ENCODE data around the gene LYRM2. TPM values are rescaled to one million over a fixed set of nuclear protein-coding genes. Genes with fewer than 3 reads are reported as not detected.

The LYRM2 gene
- total RNA-seq, 2 experiments from 2014 or later = 25.5 to 26.4 TPM

DNA sequence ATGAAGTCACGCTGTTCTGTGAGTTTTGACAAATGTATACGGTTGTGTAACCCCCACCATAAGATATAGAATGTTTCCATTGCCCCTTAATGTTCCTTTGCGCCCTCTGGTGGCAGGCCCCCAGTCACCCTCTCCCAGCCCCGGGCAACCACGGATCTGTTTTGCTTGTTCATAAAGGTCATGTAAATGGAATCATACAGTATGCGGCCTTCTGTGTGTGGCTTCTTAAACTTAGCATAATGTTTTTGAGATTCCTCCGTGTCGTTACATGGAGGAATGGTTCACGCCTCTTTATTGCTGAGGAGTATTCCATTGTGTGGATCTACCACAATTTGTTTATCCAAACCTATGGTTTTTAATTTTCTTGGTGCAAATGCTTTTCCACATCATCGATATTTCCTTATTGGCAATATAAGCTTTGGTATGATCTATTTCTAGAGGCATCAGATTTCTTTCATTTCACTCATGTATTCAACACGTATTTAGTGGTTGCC, 28.4 kb downstream of the LYRM2 start:
- DNase-seq = peak; percentile 83
- Mint-ChIP-seq H3K4me1 (ENCODE audit: low read depth) (no peaks in the 10 kb centered on the region), H3K4me3 (no peak overlapping the region), H3K36me3 (no peaks in the 10 kb centered on the region), H3K27ac (no peak overlapping the region), H3K9me3 (no peaks in the 10 kb centered on the region), H3K27me3 (no peaks in the 10 kb centered on the region)
- ChIA-PET CTCF (interaction anchor here (0.6 to 4.7 kb wide), 25 partner anchors 11 to 628 kb away, joined by 3 to 91 read pairs (median 4); partner anchors contain the start of genes ANKRD6 and RRAGD), POLR2A (no interaction called here)
- intact Hi-C loops (cut with micrococcal nuclease) = loop anchor here (1.0 kb wide), 4 partner anchors 28 to 628 kb away; partner anchors contain the start of genes ANKRD6 and LYRM2

- Mint-ChIP-seq H3K4me1 (ENCODE audit: low read depth) (no peaks in the 10 kb centered on the region), H3K9me3 (no peaks in the 10 kb centered on the region), H3K27ac (no peak overlapping the region), H3K4me3 (no peak overlapping the region), H3K27me3 (no peaks in the 10 kb centered on the region), H3K36me3 (no peaks in the 10 kb centered on the region)
- ChIA-PET CTCF (interaction anchor here (0.6 to 1.4 kb wide), 2 partner anchors 173 to 174 kb away, joined by 3 to 4 read pairs; no protein-coding TSS in a partner anchor), POLR2A (no interaction called here)
- intact Hi-C loops (cut with micrococcal nuclease) = no loop called here
- DNase-seq = no peak
These were observed 32.7 kb downstream of the LYRM2 start for GRCh38 chr6:89605861-89606260.

DNA sequence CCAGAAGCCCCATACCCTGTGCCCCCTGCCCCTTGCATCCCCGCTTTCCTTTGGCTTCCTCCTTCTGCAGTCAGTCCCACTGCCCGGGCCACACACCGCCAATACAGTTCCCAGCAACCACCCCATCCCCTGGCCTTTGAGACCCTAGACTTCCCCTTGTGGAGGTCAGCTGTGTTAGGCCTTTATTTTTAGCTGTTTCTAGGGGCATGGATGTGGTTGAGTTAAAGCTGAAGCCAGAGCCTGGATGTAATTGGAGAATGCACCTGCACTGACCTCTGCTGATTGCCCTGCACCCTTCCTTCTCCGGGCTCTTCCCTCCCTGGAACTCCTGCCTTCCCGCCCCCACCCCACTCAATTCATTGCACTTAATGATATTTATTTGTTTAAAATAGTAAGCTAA, 33.9 kb downstream of the LYRM2 start:
- Mint-ChIP-seq H3K9me3 (no peaks in the 10 kb centered on the region), H3K27ac (no peak overlapping the region), H3K27me3 (no peaks in the 10 kb centered on the region), H3K4me3 (no peak overlapping the region), H3K36me3 (no peaks in the 10 kb centered on the region), H3K4me1 (ENCODE audit: low read depth) (no peaks in the 10 kb centered on the region)
- CTCF ChIA-PET = interaction anchor here (1.5 kb wide), 1 partner anchor 171 kb away, joined by 3 read pairs; no protein-coding TSS in a partner anchor
- intact Hi-C loops (cut with micrococcal nuclease) = no loop called here
- no peak for DNase-seq
- POLR2A ChIA-PET = no interaction called here

DNA sequence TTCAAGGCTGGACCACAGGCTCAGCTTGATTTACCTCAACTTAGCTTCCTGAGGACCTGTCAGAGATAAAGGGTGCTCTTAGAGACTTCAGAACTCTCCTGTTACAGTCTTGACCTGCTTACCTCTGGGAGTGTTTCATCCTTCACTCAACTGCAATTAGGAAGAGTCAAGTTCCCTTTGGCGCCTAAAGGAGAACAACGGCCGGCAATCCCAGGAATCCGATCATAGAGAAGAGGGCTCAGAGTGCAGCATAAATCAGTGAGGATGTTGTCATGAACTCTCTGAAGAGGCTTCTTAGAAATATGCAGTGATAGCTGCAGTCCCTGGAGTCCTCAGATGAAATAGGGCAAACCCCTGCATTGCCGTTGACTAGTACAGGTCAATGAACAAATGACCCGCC, 36.4 kb downstream of the LYRM2 start:
- Mint-ChIP-seq H3K4me3 (no peak overlapping the region), H3K4me1 (ENCODE audit: low read depth) (peaks cover 3% of the 10 kb centered on the region), H3K27me3 (no peaks in the 10 kb centered on the region), H3K36me3 (no peaks in the 10 kb centered on the region), H3K27ac (no peak overlapping the region), H3K9me3 (no peaks in the 10 kb centered on the region)
- CTCF ChIA-PET = no interaction called here
- POLR2A ChIA-PET = no interaction called here
- DNase-seq = no peak
- intact Hi-C loops (cut with micrococcal nuclease) = no loop called here

- no peaks in the 10 kb centered on the region for H3K9me3 Mint-ChIP-seq
- intact Hi-C loops (cut with micrococcal nuclease) = loop anchor here (5.0 kb wide), 1 partner anchor 167 kb away; the partner anchor contains the start of gene ANKRD6
- ChIA-PET POLR2A (no interaction called here), CTCF (interaction anchor here (1.4 to 2.4 kb wide), 2 partner anchors 10 to 228 kb away, joined by 3 to 14 read pairs; no protein-coding TSS in a partner anchor)
- H3K4me3 Mint-ChIP-seq = no peak overlapping the region
- no peaks in the 10 kb centered on the region for H3K27me3 Mint-ChIP-seq
- peaks cover 2% of the 10 kb centered on the region for H3K36me3 Mint-ChIP-seq
- no peak for DNase-seq
- H3K27ac Mint-ChIP-seq = no peak overlapping the region
- H3K4me1 Mint-ChIP-seq (ENCODE audit: low read depth) = peaks cover 20% of the 10 kb centered on the region
These were observed 38.8 kb downstream of the LYRM2 start for GRCh38 chr6:89599727-89600126.

DNA sequence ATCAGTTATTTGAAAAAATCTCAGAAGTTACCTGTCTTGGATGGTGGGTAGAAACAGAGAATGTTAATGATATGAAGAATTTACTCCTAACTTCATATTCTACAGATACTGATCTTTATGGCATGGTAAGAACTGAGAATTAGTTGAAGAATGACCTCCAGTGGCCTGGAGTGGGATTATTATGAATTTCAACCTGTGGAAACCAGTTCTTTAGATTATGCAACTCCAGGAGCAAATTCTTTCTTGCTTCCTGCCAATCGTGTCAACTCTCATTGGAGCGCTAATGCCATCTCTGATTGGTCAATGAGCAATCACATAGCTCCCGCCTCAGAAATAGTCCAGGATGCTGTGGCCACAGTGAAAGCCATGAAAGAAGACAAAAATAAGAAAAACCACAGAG, 40.6 kb downstream of the LYRM2 start:
- POLR2A ChIA-PET = no interaction called here
- Mint-ChIP-seq H3K27ac (no peak overlapping the region), H3K4me1 (ENCODE audit: low read depth) (peaks cover 20% of the 10 kb centered on the region), H3K9me3 (no peaks in the 10 kb centered on the region), H3K4me3 (no peak overlapping the region), H3K27me3 (no peaks in the 10 kb centered on the region), H3K36me3 (peaks cover 2% of the 10 kb centered on the region)
- intact Hi-C loops (cut with micrococcal nuclease) = loop anchor here (5.0 kb wide), 1 partner anchor 166 kb away; the partner anchor contains the start of gene ANKRD6
- no peak for DNase-seq
- CTCF ChIA-PET = interaction anchor here (0.9 to 2.4 kb wide), 4 partner anchors 12 to 226 kb away, joined by 3 to 14 read pairs (median 4); no protein-coding TSS in a partner anchor

GRCh38 chr6:89597372-89597771, 41.2 kb downstream of the LYRM2 start:
- no peak for DNase-seq
- Mint-ChIP-seq H3K9me3 (no peaks in the 10 kb centered on the region), H3K4me1 (ENCODE audit: low read depth) (peaks cover 20% of the 10 kb centered on the region), H3K27me3 (no peaks in the 10 kb centered on the region), H3K36me3 (peaks cover 2% of the 10 kb centered on the region), H3K27ac (no peak overlapping the region), H3K4me3 (no peak overlapping the region)
- ChIA-PET CTCF (interaction anchor here (0.6 to 1.7 kb wide), 2 partner anchors 13 to 113 kb away, joined by 5 read pairs; no protein-coding TSS in a partner anchor), POLR2A (no interaction called here)
- intact Hi-C loops (cut with micrococcal nuclease) = loop anchor here (5.0 kb wide), 1 partner anchor 165 kb away; the partner anchor contains the start of gene ANKRD6

DNA sequence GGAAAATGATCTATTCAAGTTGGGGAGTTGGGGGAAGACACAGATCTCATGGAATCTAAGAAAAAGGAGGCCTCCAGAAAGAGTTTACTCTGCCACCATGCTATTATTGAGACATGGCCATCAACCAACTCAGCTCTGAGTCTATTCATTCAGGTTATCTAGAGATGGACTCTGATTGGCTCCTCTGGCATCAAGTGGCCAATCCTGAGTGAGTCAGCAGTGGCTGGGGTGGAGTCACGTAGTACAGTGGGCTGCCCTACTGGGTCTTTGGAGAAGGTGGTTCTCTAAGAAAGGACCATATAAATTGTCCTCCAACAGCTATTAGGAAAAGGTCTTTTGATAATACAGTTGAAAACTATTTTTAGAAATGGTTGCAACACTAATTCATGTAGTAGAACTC, 42.1 kb downstream of the LYRM2 start:
- DNase-seq = peak; percentile 17

DNA sequence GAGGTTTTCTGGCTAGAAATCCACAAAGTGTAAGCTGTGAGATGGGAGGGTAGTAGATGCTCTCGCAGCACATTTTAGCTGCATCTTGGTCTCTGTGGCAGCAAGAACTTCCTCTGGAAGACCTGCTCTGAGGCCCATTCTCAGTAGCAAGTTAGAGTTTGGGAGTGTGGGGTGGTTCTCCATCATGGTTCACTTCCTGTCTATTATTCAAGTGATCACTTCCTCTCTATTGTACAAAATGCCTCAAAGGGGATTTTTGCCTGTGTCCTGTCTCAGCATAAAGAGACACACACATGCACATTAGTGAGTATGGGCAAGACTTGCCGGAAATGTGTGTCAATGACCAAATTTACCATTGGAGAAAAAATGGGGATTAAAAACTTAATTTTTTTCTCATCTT, 42.5 kb downstream of the LYRM2 start:
- intact Hi-C loops (cut with micrococcal nuclease) = loop anchor here (5.0 kb wide), 1 partner anchor 164 kb away; the partner anchor contains the start of gene ANKRD6
- H3K27me3 Mint-ChIP-seq = no peaks in the 10 kb centered on the region
- H3K4me1 Mint-ChIP-seq (ENCODE audit: low read depth) = peaks cover 20% of the 10 kb centered on the region
- DNase-seq = peak; percentile 20
- CTCF ChIA-PET = interaction anchor here (1.1 to 1.7 kb wide), 2 partner anchors 13 to 15 kb away, joined by 3 to 5 read pairs; no protein-coding TSS in a partner anchor
- peak overlapping the region; percentile 80 for H3K27ac Mint-ChIP-seq
- no peak overlapping the region for H3K4me3 Mint-ChIP-seq
- peaks cover 2% of the 10 kb centered on the region for H3K36me3 Mint-ChIP-seq
- H3K9me3 Mint-ChIP-seq = no peaks in the 10 kb centered on the region
- POLR2A ChIA-PET = no interaction called here

More for the DNA sequence above, 42.1 kb downstream of the LYRM2 start:
- H3K4me1 Mint-ChIP-seq (ENCODE audit: low read depth) = peaks cover 20% of the 10 kb centered on the region
- peaks cover 2% of the 10 kb centered on the region for H3K36me3 Mint-ChIP-seq
- ChIA-PET CTCF (interaction anchor here (1.1 to 1.7 kb wide), 2 partner anchors 13 to 14 kb away, joined by 3 to 5 read pairs; no protein-coding TSS in a partner anchor), POLR2A (no interaction called here)
- no peaks in the 10 kb centered on the region for H3K27me3 Mint-ChIP-seq
- H3K27ac Mint-ChIP-seq = peak overlapping the region; percentile 80
- H3K9me3 Mint-ChIP-seq = no peaks in the 10 kb centered on the region
- no peak overlapping the region for H3K4me3 Mint-ChIP-seq
- intact Hi-C loops (cut with micrococcal nuclease) = loop anchor here (5.0 kb wide), 1 partner anchor 164 kb away; the partner anchor contains the start of gene ANKRD6

DNA sequence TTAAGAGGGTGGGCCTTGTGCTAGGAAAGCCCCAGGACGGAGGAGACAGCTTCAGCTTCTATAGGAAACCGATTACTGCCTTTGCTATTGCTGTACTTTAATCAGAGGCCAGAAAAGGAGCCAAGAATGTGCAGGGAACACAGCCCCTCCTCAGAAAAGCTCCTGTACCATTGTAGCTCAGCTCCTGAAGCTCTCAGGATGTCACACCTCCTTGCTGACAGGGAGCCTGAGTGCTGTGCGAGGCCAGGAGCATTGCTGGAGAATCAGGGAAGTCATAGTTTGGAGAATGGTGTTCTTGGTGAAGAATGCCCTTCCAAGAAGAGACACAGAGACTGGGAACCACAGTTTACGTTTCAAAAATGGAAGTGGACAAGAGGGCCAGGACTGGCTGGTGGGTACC, 46.8 kb downstream of the LYRM2 start:
- Mint-ChIP-seq H3K9me3 (no peaks in the 10 kb centered on the region), H3K36me3 (peaks cover 2% of the 10 kb centered on the region)
- CTCF ChIA-PET = no interaction called here

GRCh38 chr6:89590133-89590532, 48.4 kb downstream of the LYRM2 start:
- Mint-ChIP-seq H3K36me3 (no peaks in the 10 kb centered on the region), H3K4me1 (ENCODE audit: low read depth) (no peaks in the 10 kb centered on the region), H3K4me3 (no peak overlapping the region), H3K27me3 (no peaks in the 10 kb centered on the region), H3K9me3 (no peaks in the 10 kb centered on the region), H3K27ac (no peak overlapping the region)
- intact Hi-C loops (cut with micrococcal nuclease) = no loop called here
- ChIA-PET POLR2A (no interaction called here), CTCF (interaction anchor here (1.0 to 1.1 kb wide), 2 partner anchors 23 to 218 kb away, joined by 3 read pairs; no protein-coding TSS in a partner anchor)
- DNase-seq = no peak

More for the DNA sequence above, 46.8 kb downstream of the LYRM2 start:
- DNase-seq = no peak
- POLR2A ChIA-PET = no interaction called here
- H3K4me1 Mint-ChIP-seq (ENCODE audit: low read depth) = peaks cover 14% of the 10 kb centered on the region
- no peak overlapping the region for H3K4me3 Mint-ChIP-seq
- intact Hi-C loops (cut with micrococcal nuclease) = no loop called here
- H3K27me3 Mint-ChIP-seq = no peaks in the 10 kb centered on the region
- no peak overlapping the region for H3K27ac Mint-ChIP-seq

- intact Hi-C loops (cut with micrococcal nuclease) = no loop called here
- DNase-seq = no peak
- ChIA-PET POLR2A (no interaction called here), CTCF (interaction anchor here (1.1 kb wide), 1 partner anchor 217 kb away, joined by 3 read pairs; no protein-coding TSS in a partner anchor)
- no peak overlapping the region for H3K4me3 Mint-ChIP-seq
- H3K27ac Mint-ChIP-seq = no peak overlapping the region
- no peaks in the 10 kb centered on the region for H3K36me3 Mint-ChIP-seq
- no peaks in the 10 kb centered on the region for H3K9me3 Mint-ChIP-seq
- H3K27me3 Mint-ChIP-seq = no peaks in the 10 kb centered on the region
- H3K4me1 Mint-ChIP-seq (ENCODE audit: low read depth) = no peaks in the 10 kb centered on the region
These were observed 49.1 kb downstream of the LYRM2 start for GRCh38 chr6:89589297-89590025.

All from activated CD4-positive, alpha-beta memory T cell treated with anti-CD3 and anti-CD28 coated beads for 36 hours (primary cell).